HFFc6 (cell line): ENCODE results near the gene PCGF1. TPM values are rescaled to one million over a fixed set of nuclear protein-coding genes. Genes with fewer than 3 reads are reported as not detected.
"Not testable (repeated sequence)": the region's sequence is repeated elsewhere in the genome, so short reads cannot be mapped to it uniquely, and the experiment has no call there.

Experiments
- DNase-seq: peaks from one replicate; pipeline ENCODE4 v3.0.0-alpha.2; 2018
- H3K27ac Mint-ChIP-seq: 2 replicates; pipeline ENCODE4 v1.8.0; 2020; ENCODE audit warnings: mild to moderate bottlenecking, mixed read lengths
- H3K27me3 Mint-ChIP-seq: 2 replicates; pipeline ENCODE4 v1.8.0; 2021; ENCODE audit warnings: mild to moderate bottlenecking, moderate library complexity, mixed read lengths; ENCODE audit not compliant: insufficient read depth
- H3K36me3 Mint-ChIP-seq: 2 replicates; pipeline ENCODE4 v1.8.0; 2021; ENCODE audit warnings: low read depth, mixed read lengths
- H3K4me1 Mint-ChIP-seq: 2 replicates; pipeline ENCODE4 v1.8.0; 2020; ENCODE audit warnings: low read depth, mixed read lengths
- H3K4me3 Mint-ChIP-seq: 2 replicates; pipeline ENCODE4 v1.8.0; 2020; ENCODE audit warnings: mild to moderate bottlenecking, moderate library complexity, mixed read lengths
- H3K9me3 Mint-ChIP-seq: 2 replicates; pipeline ENCODE4 v1.8.0; 2020; ENCODE audit warnings: mild to moderate bottlenecking, mixed read lengths
- total RNA-seq, 6 experiments: library from RNA; stranded (reverse); fragmentation: NEBNext Ultra II Directional; extraction: Animal tissue kit (Norgen Biotek cat#: 25700); gene quantifications; 2 replicates in 1 of 6; 3 replicates in 5 of 6; pipeline ENCODE4 v1.2.3, GENCODE V29; 2021
- TF ChIP-seq, protein P1 (sequence below): fragments of 200-600 bp; sonication (generic); IDR thresholded peaks from 2 replicates; pipeline ENCODE4 v1.5.0; 2021; ENCODE audit warnings: antibody characterized with exemption, mild to moderate bottlenecking

Gene PCGF1
- total RNA-seq, 6 experiments from 2014 or later, result 26.0 to 33.8 (median 29.3) TPM

DNA sequence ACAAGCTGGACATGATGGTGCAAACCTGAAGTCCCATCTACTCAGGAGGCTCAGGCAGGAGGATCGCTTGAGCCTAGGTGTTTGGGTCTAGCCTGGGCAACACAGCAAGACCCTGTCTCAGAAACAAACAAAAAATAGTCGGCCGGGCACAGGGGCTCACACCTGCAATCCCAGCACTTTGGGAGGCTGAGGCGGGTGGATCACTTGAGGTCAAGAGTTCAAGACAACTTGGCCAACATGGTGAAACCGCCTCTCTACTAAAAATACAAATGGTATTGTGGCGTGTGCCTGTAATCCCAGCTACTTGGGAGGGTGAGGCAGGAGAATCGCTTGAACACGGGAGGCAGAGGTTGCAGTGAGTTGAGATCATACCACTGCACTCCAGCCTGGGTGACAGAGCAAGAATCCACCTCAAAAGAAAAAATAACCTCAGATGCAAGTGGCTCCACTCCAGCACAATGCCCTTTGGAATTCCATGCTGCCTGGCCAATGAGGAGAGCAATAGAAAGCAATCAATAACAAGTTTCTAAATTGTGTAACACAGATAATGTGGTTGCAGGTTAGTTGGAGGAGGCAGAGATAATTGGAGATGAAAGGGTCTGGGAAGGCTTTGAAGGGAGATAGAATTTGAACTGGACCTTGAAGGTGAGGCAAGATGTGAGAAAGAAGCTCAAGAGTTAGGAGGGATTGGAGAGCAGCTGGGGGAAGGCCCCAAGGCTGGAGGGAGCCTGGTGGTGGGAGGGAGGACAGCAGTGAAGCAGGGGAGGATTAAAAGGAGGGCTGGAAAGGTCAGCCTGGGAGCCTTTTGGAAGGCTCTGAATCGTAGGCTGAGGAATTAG is 18.6 kb downstream of the PCGF1 start:
- Mint-ChIP-seq H3K4me3 (peak overlapping the region; percentile 46; the same call in 1 of the 2 replicates), H3K27ac (peak overlapping the region; percentile 69), H3K36me3 (peaks cover 41% of the 10 kb centered on the region)

DNA sequence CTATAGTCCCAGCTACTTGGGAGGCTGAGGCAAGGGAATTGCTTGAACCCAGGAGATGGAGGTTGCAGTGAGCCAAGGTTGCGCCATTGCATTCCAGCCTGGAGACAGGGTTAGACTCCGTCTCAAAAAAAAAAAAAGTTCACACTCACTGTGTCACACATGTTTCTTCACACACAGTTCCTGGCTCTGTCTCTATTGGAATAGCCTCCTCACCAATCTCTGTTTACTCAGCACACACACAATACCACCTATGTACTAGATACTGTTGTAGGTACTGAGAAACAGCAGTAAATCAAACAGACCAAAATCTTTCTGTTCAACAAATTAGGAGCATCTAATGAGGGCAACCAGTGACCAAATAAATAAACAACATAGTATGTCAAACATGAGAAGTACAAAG is 21.4 kb downstream of the PCGF1 start:
- H3K9me3 Mint-ChIP-seq, result no peaks in the 10 kb centered on the region
- TF ChIP-seq, protein P1, sequence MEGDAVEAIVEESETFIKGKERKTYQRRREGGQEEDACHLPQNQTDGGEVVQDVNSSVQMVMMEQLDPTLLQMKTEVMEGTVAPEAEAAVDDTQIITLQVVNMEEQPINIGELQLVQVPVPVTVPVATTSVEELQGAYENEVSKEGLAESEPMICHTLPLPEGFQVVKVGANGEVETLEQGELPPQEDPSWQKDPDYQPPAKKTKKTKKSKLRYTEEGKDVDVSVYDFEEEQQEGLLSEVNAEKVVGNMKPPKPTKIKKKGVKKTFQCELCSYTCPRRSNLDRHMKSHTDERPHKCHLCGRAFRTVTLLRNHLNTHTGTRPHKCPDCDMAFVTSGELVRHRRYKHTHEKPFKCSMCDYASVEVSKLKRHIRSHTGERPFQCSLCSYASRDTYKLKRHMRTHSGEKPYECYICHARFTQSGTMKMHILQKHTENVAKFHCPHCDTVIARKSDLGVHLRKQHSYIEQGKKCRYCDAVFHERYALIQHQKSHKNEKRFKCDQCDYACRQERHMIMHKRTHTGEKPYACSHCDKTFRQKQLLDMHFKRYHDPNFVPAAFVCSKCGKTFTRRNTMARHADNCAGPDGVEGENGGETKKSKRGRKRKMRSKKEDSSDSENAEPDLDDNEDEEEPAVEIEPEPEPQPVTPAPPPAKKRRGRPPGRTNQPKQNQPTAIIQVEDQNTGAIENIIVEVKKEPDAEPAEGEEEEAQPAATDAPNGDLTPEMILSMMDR, result no peak
- no peak for DNase-seq
- H3K27ac Mint-ChIP-seq, result peak overlapping the region; percentile 45
- peaks cover 29% of the 10 kb centered on the region for H3K36me3 Mint-ChIP-seq
- H3K27me3 Mint-ChIP-seq, result peaks cover 1% of the 10 kb centered on the region; the same call in 1 of the 2 replicates
- H3K4me1 Mint-ChIP-seq, result peaks cover 44% of the 10 kb centered on the region
- H3K4me3 Mint-ChIP-seq, result no peak overlapping the region

More for the DNA sequence above, 18.6 kb downstream of the PCGF1 start:
- no peaks in the 10 kb centered on the region for H3K9me3 Mint-ChIP-seq
- TF ChIP-seq, protein P1, result 0 out of 2 replicates have a peak, but pooled peaks have one; percentile 8
- peaks cover 42% of the 10 kb centered on the region for H3K4me1 Mint-ChIP-seq
- no peaks in the 10 kb centered on the region for H3K27me3 Mint-ChIP-seq
- DNase-seq, result no peak

DNA sequence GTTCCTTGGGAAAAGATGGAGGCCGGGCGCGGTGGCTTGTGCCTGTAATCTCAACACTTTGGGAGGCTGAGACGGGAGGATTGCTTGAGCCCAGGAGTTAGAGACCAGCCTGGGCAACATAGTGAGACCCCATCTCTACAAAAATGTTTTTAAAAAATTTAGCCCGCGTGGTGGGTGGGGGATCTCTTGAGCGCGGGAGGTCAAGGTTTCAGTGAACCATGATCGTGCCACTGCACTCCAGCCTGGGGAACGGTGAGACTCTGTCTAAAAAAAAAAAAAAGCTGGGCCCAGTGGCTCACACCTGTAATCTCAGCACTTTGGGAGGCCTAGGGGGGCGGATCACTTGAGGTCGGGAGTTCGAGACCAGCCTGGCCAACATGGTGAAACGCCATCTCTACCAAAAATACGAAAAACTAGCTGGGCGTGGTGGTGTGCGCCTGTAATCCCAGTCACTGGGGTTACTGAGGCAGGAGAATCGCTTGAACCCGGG is 23.8 kb downstream of the PCGF1 start:
- H3K9me3 Mint-ChIP-seq, DNase-seq, H3K27me3 Mint-ChIP-seq: not testable (repeated sequence)
- peaks cover 43% of the 10 kb centered on the region for H3K4me1 Mint-ChIP-seq
- peak overlapping the region; percentile 94 for H3K4me3 Mint-ChIP-seq
- peak overlapping the region; percentile 89 for H3K27ac Mint-ChIP-seq
- H3K36me3 Mint-ChIP-seq, result peaks cover 24% of the 10 kb centered on the region

DNA sequence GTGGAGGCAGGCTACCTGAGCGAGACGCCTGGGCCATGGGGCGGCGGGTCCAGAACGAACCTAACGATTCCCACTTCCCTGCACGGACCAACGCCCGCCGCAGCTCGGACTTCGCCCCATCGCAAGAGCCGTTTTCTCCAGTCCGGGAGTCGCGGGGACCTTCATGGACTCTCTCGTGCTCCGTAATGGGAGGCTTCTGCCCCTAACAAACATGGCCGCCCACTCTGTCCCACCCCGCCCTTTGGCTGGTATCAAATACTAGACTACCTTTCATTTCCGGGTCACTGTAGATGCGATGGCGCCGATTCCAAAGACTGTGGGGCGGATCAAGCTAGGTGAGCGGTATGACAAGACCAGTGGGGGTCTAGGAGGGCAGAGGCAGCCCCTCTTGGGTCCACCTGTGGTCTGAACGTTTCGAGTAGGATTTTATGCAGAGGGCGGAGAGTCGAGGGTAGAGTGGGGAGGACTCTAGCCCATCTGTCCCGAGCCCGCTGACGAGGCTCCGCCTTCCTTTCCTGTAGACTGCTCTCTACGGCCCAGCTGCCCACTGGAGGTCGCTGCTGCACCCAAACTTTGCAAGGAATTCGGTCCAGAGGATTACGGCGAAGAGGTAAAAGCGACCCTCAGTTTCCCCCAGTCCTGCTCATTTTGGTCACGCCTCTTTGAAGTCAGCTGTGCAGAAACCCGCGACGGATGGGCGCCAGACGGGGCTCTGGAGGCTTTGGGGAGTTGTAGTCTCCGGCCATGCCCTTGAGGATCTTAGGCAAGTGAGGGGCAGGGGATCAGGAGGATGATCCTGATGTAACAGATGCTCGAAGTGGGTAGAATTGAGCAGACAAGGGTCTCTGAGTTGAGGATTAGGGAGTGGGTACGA is 24.5 kb downstream of the PCGF1 start, which contains the start of the genes CCDC142 and TTC31:
Gene CCDC142, minus strand, starts transcription at position 198 of the 874 bp plus-strand sequence. Its CDS starts 161 bp downstream, at position 37.
Gene TTC31, plus strand, starts transcription at position 281 of the 874 bp plus-strand sequence. Its CDS starts 15 bp downstream, at position 296.
- peak within 1 kb of the TSS; percentile 94 for H3K4me3 Mint-ChIP-seq
- TF ChIP-seq, protein P1, result peak; percentile 90
- H3K36me3 Mint-ChIP-seq, result peaks cover 19% of the 10 kb centered on the region

DNA sequence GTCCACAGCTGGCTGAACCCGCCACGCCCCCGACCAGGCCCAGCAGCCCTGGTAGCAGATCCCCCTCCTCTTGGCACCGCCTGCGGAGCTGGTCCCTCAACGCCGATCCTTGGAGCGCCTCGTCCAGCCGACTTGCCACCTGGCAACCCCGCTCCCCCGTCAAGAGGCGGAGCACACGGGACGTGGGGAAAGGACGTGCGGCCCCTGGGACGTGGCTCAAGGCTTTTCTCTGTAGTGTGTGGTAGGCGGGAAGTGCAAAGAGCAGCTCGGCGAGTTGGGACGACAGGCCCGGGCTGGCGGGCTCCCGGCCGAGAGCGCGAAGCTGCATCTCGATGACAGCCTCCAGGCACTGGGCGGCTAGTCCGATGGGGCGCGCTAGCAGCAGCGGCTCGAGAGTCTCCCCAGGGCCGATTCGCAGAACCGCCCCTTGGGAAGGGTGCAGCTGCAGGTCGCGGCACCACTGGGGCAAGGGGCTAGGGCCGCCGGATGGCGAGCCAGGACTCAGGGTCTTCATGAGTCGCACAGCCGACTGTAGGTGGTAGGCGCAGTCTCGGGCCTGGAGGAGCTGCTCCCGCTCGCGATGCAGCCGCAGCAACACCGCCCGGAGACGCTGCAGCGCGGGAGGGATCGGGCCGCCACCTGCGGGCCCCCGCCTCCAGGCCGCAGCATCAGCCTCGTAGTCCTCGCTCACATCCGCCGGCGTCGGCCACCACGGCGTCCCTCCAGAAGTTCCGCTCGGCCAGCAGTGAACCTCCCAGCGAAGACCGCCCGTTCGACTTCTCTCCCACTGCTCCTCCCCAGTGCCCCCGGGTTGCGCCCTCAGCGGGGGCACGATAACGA is 25.3 kb downstream of the PCGF1 start:
- TF ChIP-seq, protein P1, result no peak
- Mint-ChIP-seq H3K27ac (peak overlapping the region; percentile 89), H3K4me1 (peaks cover 32% of the 10 kb centered on the region), H3K4me3 (peak overlapping the region; percentile 94), H3K27me3 (peaks cover 1% of the 10 kb centered on the region; the same call in 1 of the 2 replicates), H3K9me3 (no peaks in the 10 kb centered on the region), H3K36me3 (peaks cover 24% of the 10 kb centered on the region)
- no peak for DNase-seq

More for the DNA sequence above, 24.5 kb downstream of the PCGF1 start, which contains the start of the genes CCDC142 and TTC31:
- no peaks in the 10 kb centered on the region for H3K9me3 Mint-ChIP-seq
- H3K27ac Mint-ChIP-seq, result peak within 1 kb of the TSS; percentile 89
- H3K27me3 Mint-ChIP-seq, result peaks cover 1% of the 10 kb centered on the region; the same call in 1 of the 2 replicates
- peaks cover 36% of the 10 kb centered on the region for H3K4me1 Mint-ChIP-seq
- DNase-seq, result peak; percentile 93
